HCT116 (cell line): ENCODE results near the gene MKRN3. TPM values are rescaled to one million over a fixed set of nuclear protein-coding genes. Genes with fewer than 3 reads are reported as not detected.

Experiments
- ATAC-seq: fragments of 200-7000 bp; cut with Tn5 transposase; 2 replicates; pipeline ENCODE4 v1.9.1; 2020; ENCODE audit warnings: mild to moderate bottlenecking, moderate library complexity
- BruUV-seq: library from RNA; stranded (reverse); fragments of 400-500 nt; replicated peaks from 2 replicates; lab custom pipeline; 2021; lab: Mats Ljungman, UMichigan
- CTCF ChIA-PET: fragments of 300-600 bp; sonication (Branson Sonifier 250); formaldehyde crosslinking; loops from one replicate; lab custom pipeline; 2021; ENCODE audit warnings: antibody characterized with exemption; lab: Charles Lee
- POLR2A ChIA-PET: fragments of 300-600, 350-600 bp; sonication (Branson Sonifier 250); formaldehyde crosslinking; loops from one replicate; lab custom pipeline; 2021; ENCODE audit warnings: antibody characterized with exemption; lab: Charles Lee
- RAD21 ChIA-PET, 2 experiments: fragments of 300-600 bp; sonication (Branson Sonifier 250); formaldehyde crosslinking; loops; one replicate each; lab custom pipeline; 2023; ENCODE audit warnings: low total read pairs in 2 of 2; ENCODE audit not compliant: uncharacterized antibody in 2 of 2, unreplicated experiment in 2 of 2, low non-redundant PET in 1 of 2; lab: Charles Lee
- DNase-seq: peaks from one replicate; pipeline ENCODE4 v3.0.0-alpha.2; 2010; ENCODE audit warnings: low read depth, low spot score
- H2AFZ ChIP-seq: fragments of 200-600 bp; shearing (Covaris generic), sonication (generic); 2 replicates; pipeline ENCODE4 v1.6.1; 2017; ENCODE audit warnings: low read depth, mixed run types, mixed read lengths, antibody characterized with exemption, low read length; ENCODE audit not compliant: poor library complexity, severe bottlenecking
- H3K27ac ChIP-seq: 2 replicates; pipeline ENCODE4 v1.5.1; 2012; ENCODE audit warnings: low read depth, low read length
- H3K27me3 ChIP-seq: fragments of 200-600 bp; sonication (generic); 2 replicates; pipeline ENCODE4 v1.6.1; 2016; ENCODE audit warnings: mixed run types, low read length, mixed read lengths; ENCODE audit not compliant: insufficient read depth
- H3K36me3 ChIP-seq, 2 experiments: fragments of 200-500 bp in 1 of 2; fragments of 200-600 bp in 1 of 2; sonication (Bioruptor generic) in 1 of 2; sonication (generic) in 1 of 2; 2 replicates each; pipeline versions ENCODE4 v1.5.1 to v1.6.1; 2014 to 2016; ENCODE audit warnings: low read length in 2 of 2, inconsistent platforms in 1 of 2, mixed read lengths in 1 of 2, mixed run types in 1 of 2; ENCODE audit not compliant: insufficient read depth in 2 of 2, control insufficient read depth in 1 of 2
- H3K4me1 ChIP-seq, 2 experiments: fragments of 200-600 bp in 1 of 2; sonication (generic) in 1 of 2; 2 replicates each; pipeline versions ENCODE4 v1.5.1 to v1.6.1; 2012 to 2017; ENCODE audit warnings: low read length in 2 of 2, inconsistent platforms in 1 of 2, mild to moderate bottlenecking in 1 of 2, mixed read lengths in 1 of 2, mixed run types in 1 of 2, moderate library complexity in 1 of 2; ENCODE audit not compliant: insufficient read depth in 2 of 2, control insufficient read depth in 1 of 2
- H3K4me2 ChIP-seq: fragments of 200-600 bp; sonication (generic); 2 replicates; pipeline ENCODE4 v1.6.1; 2017; ENCODE audit warnings: mixed run types, low read length, mixed read lengths
- H3K4me3 ChIP-seq, 2 experiments: fragments of 200-600 bp in 1 of 2; sonication (generic) in 1 of 2; replicated peaks in 1 of 2; 2 replicates each; pipeline ENCODE4 v1.5.1; 2011 to 2016; ENCODE audit warnings: low read length in 2 of 2, control low read depth in 1 of 2, low read depth in 1 of 2, mild to moderate bottlenecking in 1 of 2, mixed read lengths in 1 of 2, mixed run types in 1 of 2
- H3K79me2 ChIP-seq: fragments of 200-600 bp; sonication (generic); 2 replicates; pipeline ENCODE4 v1.6.1; 2017; ENCODE audit warnings: mild to moderate bottlenecking, mixed run types, low read length, moderate library complexity, mixed read lengths; ENCODE audit not compliant: insufficient read depth
- H3K9ac ChIP-seq: fragments of 200-600 bp; sonication (generic); 2 replicates; pipeline ENCODE4 v1.6.1; 2016; ENCODE audit warnings: low read length, mixed read lengths
- H3K9me2 ChIP-seq: fragments of 200-600 bp; sonication (generic), shearing (Covaris generic); 2 replicates; pipeline ENCODE4 v1.6.1; 2017; ENCODE audit warnings: mixed run types, mild to moderate bottlenecking, moderate library complexity; ENCODE audit not compliant: insufficient read depth
- H3K9me3 ChIP-seq, 2 experiments: fragments of 200-500 bp in 1 of 2; fragments of 200-600 bp in 1 of 2; sonication (Bioruptor generic) in 1 of 2; sonication (generic) in 1 of 2; 2 replicates each; pipeline ENCODE4 v1.6.1; 2014 to 2017; ENCODE audit warnings: low read length in 2 of 2, mixed read lengths in 2 of 2, inconsistent platforms in 1 of 2, low read depth in 1 of 2, mild to moderate bottlenecking in 1 of 2, mixed run types in 1 of 2, moderate library complexity in 1 of 2; ENCODE audit not compliant: control insufficient read depth in 1 of 2, insufficient read depth in 1 of 2
- H4K20me1 ChIP-seq: fragments of 200-600 bp; sonication (generic), shearing (Covaris generic); 2 replicates; pipeline ENCODE4 v1.6.1; 2017; ENCODE audit warnings: mixed run types, mild to moderate bottlenecking, moderate library complexity; ENCODE audit not compliant: insufficient read depth
- EGR1 ChIP-seq: IDR thresholded peaks from 2 replicates; pipeline ENCODE4 v1.6.1; 2012; ENCODE audit warnings: low read depth
- EZH2 ChIP-seq: fragments of 200-600 bp; sonication (generic); IDR thresholded peaks from 2 replicates; pipeline ENCODE4 v1.6.1; 2017; ENCODE audit warnings: antibody characterized with exemption, mixed run types
- EZH2phosphoT487 ChIP-seq: fragments of 200-600 bp; IDR thresholded peaks from 2 replicates; pipeline ENCODE4 v1.6.1; 2018; ENCODE audit warnings: antibody characterized with exemption, borderline replicate concordance
- FOSL1 ChIP-seq: IDR thresholded peaks from 2 replicates; pipeline ENCODE4 v1.6.1; 2012; ENCODE audit warnings: low read depth
- JUND ChIP-seq: IDR thresholded peaks from 2 replicates; pipeline ENCODE4 v1.6.1; 2012
- POLR2AphosphoS5 ChIP-seq: IDR thresholded peaks from 2 replicates; pipeline ENCODE4 v1.6.1; 2011; ENCODE audit warnings: mild to moderate bottlenecking, low read depth, low read length, moderate library complexity
- RAD21 ChIP-seq: IDR thresholded peaks from 2 replicates; pipeline ENCODE4 v1.6.1; 2012; ENCODE audit warnings: low read depth, mild to moderate bottlenecking
- SRF ChIP-seq: IDR thresholded peaks from 2 replicates; pipeline ENCODE4 v1.6.1; 2012; ENCODE audit warnings: low read depth
- TCF7L2 ChIP-seq: IDR thresholded peaks from 2 replicates; pipeline ENCODE4 v1.7.0; 2011; ENCODE audit warnings: borderline replicate concordance, inconsistent platforms; ENCODE audit not compliant: insufficient read depth, insufficient read length; ENCODE audit errors: extremely low read depth
- ZNF274 ChIP-seq: fragments of 200-500 bp; sonication (Bioruptor generic); IDR thresholded peaks from 2 replicates; pipeline ENCODE4 v1.6.1; 2014; ENCODE audit warnings: mild to moderate bottlenecking, low read depth, low read length, inconsistent platforms
- intact Hi-C: fragments of 100-400 bp; cut with micrococcal nuclease; formaldehyde crosslinking; loops from 2 replicates; pipeline ENCODE4 v1.10.0; 2022
- total RNA-seq: library from RNA; stranded (reverse); gene quantifications from one replicate; pipeline ENCODE4 v1.2.1, GENCODE V29; 2021; ENCODE audit not compliant: unreplicated experiment
- TF ChIP-seq, protein P1 (sequence below): IDR thresholded peaks from 2 replicates; pipeline ENCODE4 v1.6.1; 2011; ENCODE audit warnings: mild to moderate bottlenecking, low read length, moderate library complexity; ENCODE audit not compliant: insufficient replicate concordance; ENCODE audit errors: extremely low read depth
- TF ChIP-seq, protein P2 (sequence below): IDR thresholded peaks from 2 replicates; pipeline ENCODE4 v1.6.1; 2012
- TF ChIP-seq, protein P3 (sequence below): IDR thresholded peaks from 2 replicates; pipeline ENCODE4 v1.6.1; 2012; ENCODE audit warnings: low read depth
- TF ChIP-seq, protein P4 (sequence below), 3 experiments: fragments of 200-600 bp in 1 of 3; sonication (generic) in 1 of 3; IDR thresholded peaks in 2 of 3; conservative IDR thresholded peaks in 1 of 3; 2 replicates each; pipeline ENCODE4 v1.5.1; 2012 to 2017; ENCODE audit warnings: low read depth in 2 of 3, low read length in 2 of 3, antibody characterized with exemption in 1 of 3, borderline replicate concordance in 1 of 3, control low read depth in 1 of 3, mild to moderate bottlenecking in 1 of 3, mixed read lengths in 1 of 3, mixed run types in 1 of 3, moderate library complexity in 1 of 3; ENCODE audit not compliant: insufficient read depth in 1 of 3

Gene MKRN3
- total RNA-seq, 1 experiment from 2014 or later = 10.1 TPM

DNA sequence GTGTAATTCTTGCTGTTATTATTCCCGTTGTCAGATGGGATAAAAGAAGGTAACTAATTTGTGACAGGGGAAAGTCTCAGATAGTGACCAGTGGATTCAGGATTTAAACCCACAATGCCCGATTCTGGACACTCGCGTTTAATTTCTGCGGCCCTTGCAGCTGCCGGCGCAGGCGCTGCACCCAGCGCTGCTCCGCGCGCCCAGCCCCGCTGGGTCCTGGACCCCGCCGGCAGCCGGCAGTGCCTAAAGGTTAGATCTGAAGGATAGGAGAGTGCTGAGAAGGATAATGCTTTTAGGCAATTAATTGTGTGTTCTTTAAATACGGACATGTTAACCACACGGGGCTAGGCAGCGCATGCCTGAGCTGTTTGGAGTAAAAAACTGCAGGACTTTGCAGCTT lies 3.6 kb upstream of the MKRN3 start:
- DNase-seq = no peak
- no TSS peak for BruUV-seq
- Histone ChIP-seq H3K4me3 (no peak overlapping the region), H3K9me3 (no peaks in the 10 kb centered on the region), H3K27ac (no peak overlapping the region), H3K9me2 (no peaks in the 10 kb centered on the region), H2AFZ (no peak overlapping the region), H3K36me3 (no peaks in the 10 kb centered on the region; a peak in 1 of 4 replicates), H3K27me3 (0 out of 2 replicates have a peak, but pooled peaks cover 5% of the 10 kb centered on the region), H3K4me2 (no peak overlapping the region), H3K79me2 (peaks cover 14% of the 10 kb centered on the region), H4K20me1 (no peaks in the 10 kb centered on the region), H3K9ac (no peak overlapping the region), H3K4me1 (peaks cover 8 to 9% of the 10 kb centered on the region in 2 experiments; a peak in 3 of 4 replicates)
- intact Hi-C loops = no loop called here
- CTCF ChIA-PET = no interaction called here
- TF ChIP-seq EZH2phosphoT487 (no peak), FOSL1 (no peak), TCF7L2 (no peak), ZNF274 (no peak), EGR1 (no peak), SRF (no peak), POLR2AphosphoS5 (no peak), JUND (no peak), RAD21 (no peak), EZH2 (no peak)
- TF ChIP-seq, protein P1, sequence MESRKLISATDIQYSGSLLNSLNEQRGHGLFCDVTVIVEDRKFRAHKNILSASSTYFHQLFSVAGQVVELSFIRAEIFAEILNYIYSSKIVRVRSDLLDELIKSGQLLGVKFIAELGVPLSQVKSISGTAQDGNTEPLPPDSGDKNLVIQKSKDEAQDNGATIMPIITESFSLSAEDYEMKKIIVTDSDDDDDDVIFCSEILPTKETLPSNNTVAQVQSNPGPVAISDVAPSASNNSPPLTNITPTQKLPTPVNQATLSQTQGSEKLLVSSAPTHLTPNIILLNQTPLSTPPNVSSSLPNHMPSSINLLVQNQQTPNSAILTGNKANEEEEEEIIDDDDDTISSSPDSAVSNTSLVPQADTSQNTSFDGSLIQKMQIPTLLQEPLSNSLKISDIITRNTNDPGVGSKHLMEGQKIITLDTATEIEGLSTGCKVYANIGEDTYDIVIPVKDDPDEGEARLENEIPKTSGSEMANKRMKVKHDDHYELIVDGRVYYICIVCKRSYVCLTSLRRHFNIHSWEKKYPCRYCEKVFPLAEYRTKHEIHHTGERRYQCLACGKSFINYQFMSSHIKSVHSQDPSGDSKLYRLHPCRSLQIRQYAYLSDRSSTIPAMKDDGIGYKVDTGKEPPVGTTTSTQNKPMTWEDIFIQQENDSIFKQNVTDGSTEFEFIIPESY = no peak
- TF ChIP-seq, protein P2, sequence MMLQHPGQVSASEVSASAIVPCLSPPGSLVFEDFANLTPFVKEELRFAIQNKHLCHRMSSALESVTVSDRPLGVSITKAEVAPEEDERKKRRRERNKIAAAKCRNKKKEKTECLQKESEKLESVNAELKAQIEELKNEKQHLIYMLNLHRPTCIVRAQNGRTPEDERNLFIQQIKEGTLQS = no peak
- TF ChIP-seq, protein P3, sequence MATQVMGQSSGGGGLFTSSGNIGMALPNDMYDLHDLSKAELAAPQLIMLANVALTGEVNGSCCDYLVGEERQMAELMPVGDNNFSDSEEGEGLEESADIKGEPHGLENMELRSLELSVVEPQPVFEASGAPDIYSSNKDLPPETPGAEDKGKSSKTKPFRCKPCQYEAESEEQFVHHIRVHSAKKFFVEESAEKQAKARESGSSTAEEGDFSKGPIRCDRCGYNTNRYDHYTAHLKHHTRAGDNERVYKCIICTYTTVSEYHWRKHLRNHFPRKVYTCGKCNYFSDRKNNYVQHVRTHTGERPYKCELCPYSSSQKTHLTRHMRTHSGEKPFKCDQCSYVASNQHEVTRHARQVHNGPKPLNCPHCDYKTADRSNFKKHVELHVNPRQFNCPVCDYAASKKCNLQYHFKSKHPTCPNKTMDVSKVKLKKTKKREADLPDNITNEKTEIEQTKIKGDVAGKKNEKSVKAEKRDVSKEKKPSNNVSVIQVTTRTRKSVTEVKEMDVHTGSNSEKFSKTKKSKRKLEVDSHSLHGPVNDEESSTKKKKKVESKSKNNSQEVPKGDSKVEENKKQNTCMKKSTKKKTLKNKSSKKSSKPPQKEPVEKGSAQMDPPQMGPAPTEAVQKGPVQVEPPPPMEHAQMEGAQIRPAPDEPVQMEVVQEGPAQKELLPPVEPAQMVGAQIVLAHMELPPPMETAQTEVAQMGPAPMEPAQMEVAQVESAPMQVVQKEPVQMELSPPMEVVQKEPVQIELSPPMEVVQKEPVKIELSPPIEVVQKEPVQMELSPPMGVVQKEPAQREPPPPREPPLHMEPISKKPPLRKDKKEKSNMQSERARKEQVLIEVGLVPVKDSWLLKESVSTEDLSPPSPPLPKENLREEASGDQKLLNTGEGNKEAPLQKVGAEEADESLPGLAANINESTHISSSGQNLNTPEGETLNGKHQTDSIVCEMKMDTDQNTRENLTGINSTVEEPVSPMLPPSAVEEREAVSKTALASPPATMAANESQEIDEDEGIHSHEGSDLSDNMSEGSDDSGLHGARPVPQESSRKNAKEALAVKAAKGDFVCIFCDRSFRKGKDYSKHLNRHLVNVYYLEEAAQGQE = no peak
- TF ChIP-seq, protein P4, sequence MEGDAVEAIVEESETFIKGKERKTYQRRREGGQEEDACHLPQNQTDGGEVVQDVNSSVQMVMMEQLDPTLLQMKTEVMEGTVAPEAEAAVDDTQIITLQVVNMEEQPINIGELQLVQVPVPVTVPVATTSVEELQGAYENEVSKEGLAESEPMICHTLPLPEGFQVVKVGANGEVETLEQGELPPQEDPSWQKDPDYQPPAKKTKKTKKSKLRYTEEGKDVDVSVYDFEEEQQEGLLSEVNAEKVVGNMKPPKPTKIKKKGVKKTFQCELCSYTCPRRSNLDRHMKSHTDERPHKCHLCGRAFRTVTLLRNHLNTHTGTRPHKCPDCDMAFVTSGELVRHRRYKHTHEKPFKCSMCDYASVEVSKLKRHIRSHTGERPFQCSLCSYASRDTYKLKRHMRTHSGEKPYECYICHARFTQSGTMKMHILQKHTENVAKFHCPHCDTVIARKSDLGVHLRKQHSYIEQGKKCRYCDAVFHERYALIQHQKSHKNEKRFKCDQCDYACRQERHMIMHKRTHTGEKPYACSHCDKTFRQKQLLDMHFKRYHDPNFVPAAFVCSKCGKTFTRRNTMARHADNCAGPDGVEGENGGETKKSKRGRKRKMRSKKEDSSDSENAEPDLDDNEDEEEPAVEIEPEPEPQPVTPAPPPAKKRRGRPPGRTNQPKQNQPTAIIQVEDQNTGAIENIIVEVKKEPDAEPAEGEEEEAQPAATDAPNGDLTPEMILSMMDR (IDR thresholded peaks at IDR 0.05 in 2 of 3, conservative IDR thresholded peaks at IDR 0.05 in 1 of 3; ENCODE audit: borderline replicate concordance in 1 of 3, insufficient read depth in 1 of 3, low read depth in 2 of 3, low read length in 2 of 3) = no peak
- POLR2A ChIA-PET = no interaction called here
- no peak for ATAC-seq
- RAD21 ChIA-PET = no interaction called here
